Fibroblast of skin of back (primary cell): Measurements from ENCODE around the gene CLIP4.

Experiments used
- DNase-seq: peaks from one replicate; pipeline ENCODE4 v3.0.0-alpha.2; 2013

CLIP4 gene

DNA sequence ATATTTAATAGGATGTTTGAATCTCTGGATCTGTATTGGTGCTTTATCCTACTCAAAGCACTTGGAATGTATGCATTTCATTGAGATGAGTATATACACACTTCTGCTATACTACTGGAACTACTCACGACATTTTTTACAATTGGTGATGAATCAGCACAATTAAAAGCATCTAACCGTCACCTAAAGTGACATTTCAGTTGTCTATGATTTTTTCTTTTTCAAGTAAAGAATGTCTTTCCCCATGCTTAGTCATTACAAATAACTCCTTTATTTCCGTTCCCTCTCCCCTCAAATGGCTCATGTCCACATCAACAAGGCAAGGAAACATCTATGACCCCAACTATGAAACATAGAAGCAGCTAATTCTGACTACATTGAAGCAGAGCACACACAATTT, 77.3 kb downstream of the CLIP4 start:
- peak; percentile 92 for DNase-seq

DNA sequence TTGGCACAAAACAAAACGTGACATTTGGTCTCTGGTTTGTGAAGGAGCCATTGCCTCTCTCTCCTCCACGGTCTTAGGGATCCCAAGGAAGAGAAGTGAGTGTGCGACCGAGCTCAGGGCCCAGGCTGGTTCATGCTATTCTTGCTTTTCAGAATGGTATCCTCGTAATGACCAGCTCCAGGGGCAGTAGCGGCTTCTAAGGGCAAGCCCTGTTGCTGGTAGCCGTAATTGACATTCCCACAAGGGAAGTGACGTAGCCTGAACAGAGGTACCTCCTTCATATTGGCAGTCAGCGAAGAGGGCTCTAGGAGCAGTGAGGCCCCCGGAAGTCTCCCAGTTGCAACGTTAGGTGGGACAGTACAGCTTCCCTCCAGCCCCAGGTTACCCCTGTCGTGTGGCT, 77.9 kb downstream of the CLIP4 start:
- no peak for DNase-seq

- peak; percentile 8 for DNase-seq
Observed at GRCh38 chr2:29193681-29194080, 78.5 kb downstream of the CLIP4 start.

DNA sequence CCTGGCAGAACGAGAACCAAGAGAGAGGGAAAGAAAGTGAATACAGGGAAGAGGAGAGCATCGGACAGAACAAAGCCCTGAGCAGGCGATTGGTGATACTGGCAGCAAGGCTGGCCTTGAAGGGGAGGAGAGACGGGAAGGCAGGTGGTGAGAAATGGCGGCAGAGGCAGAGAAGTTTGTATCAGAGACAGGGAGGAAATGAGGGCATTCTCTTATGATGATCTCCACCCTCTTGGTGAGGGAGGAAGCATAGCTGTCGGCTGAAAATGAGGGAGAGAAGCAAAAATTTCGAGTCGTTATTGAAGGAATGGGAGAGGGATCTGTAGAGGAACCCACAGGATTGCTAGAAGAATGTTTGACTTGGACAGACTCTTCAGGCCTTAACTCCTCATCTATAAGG, 80.6 kb downstream of the CLIP4 start:
- DNase-seq: peak; percentile 21

DNA sequence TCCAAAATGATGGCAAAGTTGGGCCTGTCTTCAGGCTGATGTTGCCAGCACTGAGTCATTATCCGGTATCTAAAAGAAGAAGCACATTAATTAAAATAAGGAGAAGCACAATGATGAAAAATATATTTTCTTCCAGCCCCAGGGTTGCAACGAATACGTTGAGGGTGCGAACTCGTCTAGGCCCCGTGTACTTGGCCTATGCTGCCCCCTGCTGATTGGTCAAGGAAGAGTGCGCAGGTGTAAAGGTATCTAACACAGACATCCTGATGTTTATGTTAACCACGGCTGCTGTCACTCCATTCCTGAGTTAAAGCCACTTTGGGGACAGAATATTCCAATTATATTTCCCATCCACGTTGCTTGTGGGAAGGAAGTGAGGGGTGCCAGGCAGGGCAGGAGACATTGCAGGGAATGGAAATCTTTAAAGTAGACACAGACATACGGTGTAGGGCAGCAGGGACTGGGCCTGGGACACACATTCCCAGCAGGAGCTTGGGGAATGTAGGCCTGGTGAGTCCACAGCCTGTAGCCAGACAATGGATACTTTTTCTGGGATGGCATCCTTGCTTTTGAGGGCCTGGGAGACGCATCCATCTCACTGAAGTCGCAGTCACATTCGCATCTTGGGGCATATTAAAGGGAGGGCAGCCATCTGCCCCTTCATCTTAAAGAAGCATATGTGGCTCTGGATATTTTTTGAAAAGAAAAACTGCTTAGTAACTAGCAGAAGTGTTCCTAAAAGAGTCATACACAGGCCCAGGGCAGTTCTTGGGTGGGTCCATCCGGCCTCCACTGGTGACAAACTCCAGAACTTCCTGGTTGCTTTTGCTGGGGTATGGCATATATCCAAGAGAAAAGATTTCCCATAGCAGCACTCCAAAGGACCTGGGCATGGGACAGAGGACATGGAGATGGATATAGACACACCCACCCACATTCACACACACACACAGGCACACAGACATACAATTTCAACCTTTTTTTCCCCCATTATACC, 81.9 kb downstream of the CLIP4 start:
- peak; percentile 52 for DNase-seq

DNA sequence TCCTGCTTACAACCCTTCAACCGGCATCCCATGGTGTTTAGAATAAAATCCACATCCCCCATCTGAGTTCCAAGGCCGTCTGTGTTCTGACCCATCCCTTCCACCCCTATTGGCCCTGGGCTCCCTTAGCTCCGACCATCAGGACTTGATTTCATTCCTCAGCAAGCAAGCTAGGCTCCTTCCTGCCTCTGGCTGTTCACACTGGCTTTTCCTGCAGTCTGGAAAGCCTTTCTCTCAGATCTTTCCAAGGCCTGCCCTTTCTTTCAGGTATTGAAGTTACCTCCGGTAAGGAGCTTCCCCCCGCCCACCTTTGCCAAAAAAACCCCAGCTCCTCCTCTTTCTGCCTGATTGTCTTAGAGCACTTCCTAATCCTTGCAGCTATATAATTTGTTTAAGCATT, 86.8 kb downstream of the CLIP4 start:
- no peak for DNase-seq

DNA sequence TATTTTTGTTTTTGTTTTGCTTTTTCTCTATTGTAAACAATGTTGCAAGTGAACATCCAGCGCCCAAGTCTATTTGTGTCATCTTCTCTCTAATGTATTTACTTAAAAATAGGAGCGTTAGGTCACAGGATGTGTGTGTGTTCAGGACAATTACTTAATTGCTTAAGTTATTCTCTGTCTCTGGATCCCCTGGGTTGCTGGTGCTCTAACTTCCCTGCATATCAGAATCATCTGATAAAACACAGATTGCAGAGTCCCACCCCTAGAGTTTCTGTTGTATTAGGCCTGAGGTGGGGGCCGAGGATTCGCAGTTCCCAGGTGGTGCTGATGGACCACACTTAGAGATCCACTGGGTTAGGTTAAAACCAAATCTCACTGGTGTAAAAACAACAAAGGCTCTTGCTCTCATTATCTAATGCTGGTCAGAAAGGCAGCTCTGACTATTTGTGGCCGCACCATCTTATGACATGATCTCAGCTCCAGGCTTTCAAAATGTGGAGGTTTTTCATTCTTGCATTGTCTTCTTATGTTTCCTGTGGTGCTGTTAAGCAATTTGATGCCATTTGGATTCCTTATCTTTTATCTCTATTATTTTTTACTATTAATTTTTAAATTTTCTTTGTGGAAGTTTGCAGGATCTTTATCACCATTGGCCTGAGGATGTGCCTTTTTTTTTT, 87.7 kb downstream of the CLIP4 start:
- no peak for DNase-seq

DNA sequence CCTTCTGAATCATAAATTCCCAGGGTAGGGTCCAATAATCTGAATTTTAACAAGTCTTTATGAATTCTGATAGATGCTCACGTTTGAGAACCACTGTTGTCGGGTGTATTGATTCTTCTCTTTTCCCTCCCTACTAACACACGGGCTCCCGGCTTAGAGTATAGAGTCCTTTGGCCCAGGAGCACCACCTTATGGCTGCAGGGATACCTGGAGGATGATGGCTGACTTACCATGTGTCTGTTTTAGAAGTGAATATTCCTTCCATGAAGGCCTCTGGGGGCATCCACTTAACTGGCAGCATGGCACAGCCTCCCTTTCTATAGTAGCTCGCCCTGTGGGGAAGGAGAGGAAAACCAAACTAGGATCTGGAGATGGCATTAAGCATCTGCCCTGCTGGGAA, 91.7 kb downstream of the CLIP4 start:
- DNase-seq: no peak

DNA sequence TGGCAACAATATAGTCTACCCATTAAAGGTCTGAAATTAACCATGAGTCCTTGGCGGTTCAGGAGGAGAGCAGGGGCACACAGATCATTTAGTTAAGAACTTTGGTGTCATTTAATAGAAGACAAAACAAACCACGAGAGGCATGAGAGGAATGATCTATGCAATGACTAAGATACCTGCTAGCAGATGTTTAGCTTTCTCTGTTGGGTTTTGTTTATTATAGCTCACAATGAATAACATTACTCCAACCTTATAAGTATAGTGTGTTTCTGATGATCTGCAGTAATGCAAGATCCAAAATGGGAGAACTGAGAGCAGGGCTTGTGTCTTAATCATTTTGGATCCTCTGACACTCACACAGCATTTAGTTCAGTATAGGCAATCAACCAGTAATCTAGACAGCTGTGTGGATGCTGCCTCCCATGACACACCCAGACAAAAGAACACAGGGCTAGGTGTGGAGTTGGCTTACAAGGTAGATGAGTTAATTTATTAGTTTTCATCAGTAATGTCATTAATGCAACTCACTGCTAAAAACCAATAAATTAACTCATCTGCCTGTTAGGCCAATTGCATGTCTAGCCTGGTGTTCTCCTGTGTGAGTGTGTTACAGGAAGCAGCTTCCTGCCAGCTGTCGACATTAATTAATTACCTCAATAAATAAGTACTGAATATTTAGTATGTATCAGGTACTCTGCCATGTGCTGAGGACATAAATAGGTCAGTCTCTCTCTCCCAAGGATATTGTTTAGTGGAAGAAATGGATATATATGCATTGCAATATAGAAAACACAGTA, 92.3 kb downstream of the CLIP4 start:
- peak; percentile 29 for DNase-seq

GRCh38 chr2:29209551-29209950, 94.3 kb downstream of the CLIP4 start:
- no peak for DNase-seq

DNA sequence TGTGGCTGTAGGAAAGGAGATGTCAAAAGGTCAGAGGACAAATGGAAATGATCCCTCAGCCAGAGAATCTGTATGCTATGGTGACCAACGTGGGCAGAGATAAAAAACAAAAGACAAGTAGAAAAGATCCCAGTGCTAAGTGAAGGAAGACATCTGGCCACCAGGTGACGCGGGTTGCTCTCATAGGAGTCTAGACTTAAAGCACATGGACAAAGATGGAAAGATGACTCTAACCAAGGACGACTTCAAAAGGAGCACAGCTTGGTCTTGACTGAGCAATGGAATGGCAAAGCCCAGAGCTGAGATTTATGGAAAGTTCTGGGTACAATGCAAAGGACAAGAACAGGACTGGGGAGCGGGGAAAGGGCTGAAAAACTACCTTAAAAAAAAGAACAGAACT, 96.8 kb downstream of the CLIP4 start:
- DNase-seq: no peak

GRCh38 chr2:29213888-29214291, 98.7 kb downstream of the CLIP4 start:
- DNase-seq: no peak

DNA sequence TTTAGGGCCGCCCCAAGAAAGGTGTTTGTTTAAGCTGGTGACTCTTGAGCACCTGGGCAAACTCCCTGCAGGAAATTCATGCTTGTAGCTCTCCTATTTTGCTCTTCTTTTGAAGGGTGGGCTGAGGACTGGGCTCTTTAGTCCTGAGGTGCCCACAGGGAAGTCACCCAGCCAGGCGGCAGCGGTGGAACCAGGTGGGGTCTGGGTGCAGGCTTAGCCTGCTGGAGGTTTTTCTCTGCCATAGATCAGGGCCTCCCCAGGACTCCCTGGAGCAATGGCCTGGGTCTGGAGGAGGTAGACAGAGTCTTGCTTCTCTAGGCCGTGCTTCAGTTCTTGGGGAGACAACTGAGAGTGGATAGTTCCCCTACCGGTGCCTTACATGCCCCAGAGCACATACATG, 99.9 kb downstream of the CLIP4 start:
- no peak for DNase-seq

GRCh38 chr2:29215739-29216608, 100.8 kb downstream of the CLIP4 start:
- DNase-seq: no peak

DNA sequence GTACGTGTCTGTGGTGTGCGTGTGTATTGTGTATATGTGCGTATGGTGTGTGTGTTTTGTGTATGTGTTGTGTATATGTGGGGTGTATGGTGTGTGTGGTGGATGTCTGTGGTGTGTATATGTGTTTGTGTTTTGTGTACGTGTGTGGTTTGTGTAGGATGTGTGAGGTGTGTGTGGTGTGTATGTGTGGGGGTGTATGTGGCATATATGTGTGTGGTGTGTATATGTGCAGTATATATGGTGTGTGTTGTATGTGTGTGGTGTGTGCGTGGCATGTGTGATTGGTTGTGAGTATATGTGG, 101.3 kb downstream of the CLIP4 start:
- DNase-seq: no peak

DNA sequence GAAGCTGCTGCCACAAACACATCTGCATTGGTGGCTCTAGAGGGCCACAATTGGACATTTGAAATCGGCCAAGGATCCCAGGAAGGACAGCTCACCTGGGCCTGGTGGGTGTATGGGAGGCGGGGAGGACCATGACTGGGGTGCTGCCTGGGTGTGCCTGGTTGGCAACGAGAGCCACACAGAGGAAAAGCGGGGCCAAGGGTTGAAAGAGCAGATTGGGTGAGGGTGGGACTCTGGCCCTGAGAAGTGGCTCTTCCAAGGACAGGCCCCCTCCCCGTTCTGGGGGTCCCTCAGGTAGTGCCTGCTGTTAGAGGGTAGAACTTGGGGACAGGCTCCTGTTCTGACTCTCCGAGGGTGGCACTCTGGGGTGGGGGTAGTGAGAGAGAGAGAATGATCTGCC, 102.9 kb downstream of the CLIP4 start:
- no peak for DNase-seq

GRCh38 chr2:29218550-29219125, 103.4 kb downstream of the CLIP4 start:
- no peak for DNase-seq

DNA sequence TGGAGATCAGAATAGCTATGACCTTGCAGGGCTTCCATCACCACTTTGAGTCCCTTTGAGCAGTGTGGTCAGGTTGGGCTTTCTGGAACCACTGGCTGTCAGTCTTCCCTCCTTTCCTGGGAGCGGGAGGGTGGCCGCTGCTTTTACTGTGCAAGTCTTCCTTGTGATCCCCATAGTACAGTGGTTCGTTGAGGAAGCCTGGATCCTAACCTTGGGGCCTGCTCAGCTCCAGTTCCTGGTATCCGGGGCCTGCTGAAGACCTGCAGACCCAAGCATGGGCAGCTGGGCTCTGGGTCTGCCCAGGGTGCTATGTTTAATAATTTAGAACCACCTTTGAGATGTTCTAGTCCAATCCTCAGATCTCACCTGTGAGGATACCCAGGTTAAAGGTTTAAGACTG, 104.2 kb downstream of the CLIP4 start:
- no peak for DNase-seq

DNA sequence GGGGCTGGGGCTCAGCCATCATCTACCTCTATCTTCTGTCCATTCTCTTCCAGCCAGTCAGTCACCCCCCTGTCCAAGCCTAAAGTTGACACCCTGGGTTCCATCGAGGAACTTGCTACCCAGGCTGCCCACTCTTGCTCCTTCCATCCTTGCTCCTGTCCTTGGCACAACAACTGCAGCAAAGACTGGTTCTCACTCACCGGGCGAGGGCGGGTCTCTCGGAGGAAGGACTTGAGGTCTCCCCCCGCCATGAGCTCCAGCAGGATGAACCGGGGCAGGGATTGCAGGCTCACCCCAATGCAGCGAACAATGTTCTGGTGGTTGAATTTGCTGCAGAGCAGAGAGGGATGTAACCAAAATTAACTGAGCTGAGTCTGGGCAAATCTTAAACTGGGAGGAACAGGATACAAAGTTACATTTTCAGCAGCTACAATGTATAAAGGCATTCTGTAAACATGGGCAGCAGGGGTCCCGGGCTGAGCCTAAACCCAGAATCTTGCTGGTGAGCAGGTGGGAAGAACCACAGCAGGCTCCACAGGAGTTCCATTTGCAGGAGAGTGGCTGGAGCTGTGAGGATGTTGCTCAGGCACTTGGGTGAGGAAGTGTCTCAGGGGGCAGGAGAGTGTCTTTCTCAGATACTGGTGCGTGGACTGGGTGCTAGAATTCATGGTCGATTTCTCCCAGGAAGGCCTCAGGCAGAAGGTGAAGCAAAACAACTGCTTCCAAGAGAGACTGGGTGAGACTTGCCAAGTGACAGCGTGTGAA, 105.5 kb downstream of the CLIP4 start:
- DNase-seq: no peak

- DNase-seq: no peak
Observed at GRCh38 chr2:29222381-29223179, 107.4 kb downstream of the CLIP4 start.
